G401 (cell line): Measurements from ENCODE around the gene OTULIN. TPM values are rescaled to one million over a fixed set of nuclear protein-coding genes. Genes with fewer than 3 reads are reported as not detected.

Source experiments
- total RNA-seq: library from RNA; depleted of rRNA; stranded (reverse); fragments of >200 nt; shearing (Covaris generic); gene quantifications from 2 replicates; pipeline ENCODE4 v1.2.3, GENCODE V29; 2014; rRNA removed

OTULIN gene
- total RNA-seq, 1 experiment from 2014 or later, result 23.5 TPM

Other genes starting within 250 kb of the OTULIN start
- 0.25 and 1.7 TPM in 2 replicates for gene OTULINL, start 82.9 kb upstream of the OTULIN start, total RNA-seq
- gene ANKH, start 207.1 kb downstream of the OTULIN start, total RNA-seq, result 0.68 TPM in 1 of 2 replicates, not detected in the other